ENCODE results near the gene ATP2B3.

The ATP2B3 gene

DNA sequence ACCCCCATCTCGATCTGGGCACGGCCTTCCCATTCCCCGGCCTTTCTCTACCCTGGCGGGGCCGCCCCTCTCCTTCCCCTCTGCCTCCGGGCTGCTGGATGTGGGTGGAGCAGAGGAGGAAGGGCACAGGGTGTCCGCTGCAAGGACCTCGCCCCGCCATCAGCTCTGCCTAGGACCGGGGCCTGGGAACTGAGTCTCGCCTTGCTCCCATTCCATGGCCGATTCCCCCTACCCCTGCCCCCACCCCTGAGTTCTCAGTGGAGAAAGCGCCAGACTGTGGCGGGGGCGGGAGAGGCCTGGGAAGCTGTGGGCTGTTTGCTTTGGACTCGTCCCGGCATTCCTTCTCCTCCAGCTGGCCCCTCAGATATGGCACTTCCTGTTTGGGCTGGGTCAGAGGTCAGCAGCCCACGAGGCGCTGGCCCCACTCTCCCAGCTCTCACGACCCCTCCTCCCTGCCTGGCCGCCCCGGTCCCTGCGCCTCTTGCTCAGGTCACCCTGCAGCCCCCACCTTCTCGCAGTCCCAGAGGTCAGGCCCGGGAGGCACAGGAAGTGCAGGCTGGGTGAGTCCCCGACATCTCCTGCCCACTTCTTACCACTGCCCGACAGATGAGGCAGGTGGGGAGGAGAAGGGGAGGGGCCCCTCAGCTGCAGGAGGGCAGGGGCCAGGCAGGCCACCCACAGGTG lies 29.1 kb upstream of the ATP2B3 start:
- peak; percentile 26 for DNase-seq (ENCODE audit: low read depth)

DNA sequence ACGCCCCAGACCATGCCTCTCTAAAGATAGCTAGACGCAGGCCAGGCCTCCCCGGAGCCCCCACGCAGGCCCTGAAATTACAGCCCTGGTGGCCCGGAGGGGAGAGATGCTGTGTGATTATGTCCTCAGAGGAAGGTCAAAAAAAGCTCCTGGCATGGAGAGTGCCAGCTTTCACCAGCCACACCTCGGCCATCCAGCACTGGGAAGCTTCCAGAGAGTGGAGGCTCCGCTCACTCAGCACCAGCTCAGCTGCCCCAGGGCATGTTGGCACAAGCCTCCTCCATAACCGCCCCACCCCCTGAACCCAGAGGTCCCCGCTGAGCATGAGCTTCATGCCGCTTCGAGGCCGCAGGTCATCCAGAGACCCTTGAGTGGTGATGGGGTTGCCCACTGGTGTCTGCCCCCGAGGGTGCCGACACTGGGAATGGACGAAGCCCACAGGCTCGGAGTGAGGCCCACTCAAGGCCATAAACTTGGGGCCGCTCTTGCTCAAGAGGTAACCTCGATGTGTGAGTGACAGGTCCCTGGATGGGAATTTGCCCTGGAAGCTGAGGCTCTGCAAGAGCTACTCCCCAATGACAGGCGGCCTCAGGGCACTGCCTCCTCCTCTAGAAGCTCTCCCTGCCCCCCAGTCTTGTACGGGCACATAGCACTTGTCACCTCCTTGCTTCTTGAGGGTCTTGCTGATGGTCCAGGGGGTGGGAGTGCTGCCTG lies 27.1 kb upstream of the ATP2B3 start:
- DNase-seq (ENCODE audit: low read depth) = no peak

DNA sequence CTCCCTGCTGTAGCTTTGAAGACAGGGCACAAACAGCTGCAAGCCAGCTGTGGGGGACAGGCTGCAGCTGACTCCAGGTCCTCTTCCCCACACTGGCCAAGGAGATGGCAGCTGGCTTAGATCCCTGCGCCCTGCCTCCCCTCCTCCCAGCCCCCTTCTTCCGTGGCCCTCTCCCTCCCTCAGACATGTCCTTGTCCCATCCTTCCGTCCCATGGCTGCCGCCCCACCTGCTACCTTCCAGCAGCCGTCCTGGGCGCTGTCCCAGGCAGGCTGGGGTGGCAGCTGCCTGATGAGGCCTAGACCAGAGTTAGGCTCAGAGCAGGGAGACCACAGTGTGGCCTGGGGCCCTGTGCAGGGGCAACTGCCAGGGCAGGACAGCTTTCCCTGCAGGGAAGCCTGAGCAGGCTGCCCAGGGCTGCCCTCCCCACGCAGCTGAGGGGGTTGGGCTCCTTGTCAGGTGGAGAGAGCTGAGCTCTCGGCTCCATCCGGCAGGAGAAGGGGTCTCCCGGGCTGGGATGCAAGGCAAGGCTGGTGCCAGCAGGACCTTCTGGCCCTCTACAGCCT lies 26.0 kb upstream of the ATP2B3 start:
- DNase-seq (ENCODE audit: low read depth) = no peak

DNA sequence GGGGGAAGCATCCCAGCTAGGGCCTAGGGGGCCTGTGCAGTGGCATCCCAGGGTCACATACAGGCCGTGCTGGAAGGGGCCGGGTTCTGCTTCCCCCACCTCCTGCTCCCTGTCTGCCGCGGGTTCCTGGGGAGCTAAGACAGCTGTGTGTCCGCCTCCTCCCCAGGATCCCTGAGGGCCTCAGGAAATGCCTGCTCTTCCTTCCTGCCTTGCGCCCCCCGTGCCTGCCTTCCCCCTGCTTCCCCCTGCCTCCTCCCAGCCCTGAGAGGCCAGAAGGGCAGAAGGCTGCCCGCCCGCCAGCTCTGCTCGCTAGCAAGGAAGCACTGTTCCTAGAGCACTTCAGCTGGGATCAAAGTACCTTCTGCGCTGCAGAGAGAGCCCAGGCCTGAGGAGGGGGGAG lies 25.5 kb upstream of the ATP2B3 start:
- no peak for DNase-seq (ENCODE audit: low read depth)

DNA sequence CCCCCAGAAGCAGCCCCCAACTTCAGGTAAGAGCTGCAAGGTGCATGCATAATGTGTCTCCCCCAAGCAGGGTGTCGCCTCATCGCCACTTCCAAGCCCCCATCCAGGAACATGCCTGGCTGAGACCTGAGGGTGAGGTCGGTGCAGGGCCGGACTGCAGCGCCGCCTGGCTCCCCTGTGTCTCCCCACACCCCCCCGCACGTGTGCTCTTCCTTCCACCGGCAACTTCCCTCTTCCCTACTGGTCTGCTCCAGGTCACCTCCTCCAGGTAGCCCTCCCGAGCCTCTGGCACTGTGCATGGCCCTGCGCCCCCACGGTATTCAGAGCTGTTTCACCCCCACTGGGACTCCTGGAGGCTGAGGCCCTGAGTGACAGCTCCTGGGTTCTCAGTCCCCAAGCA lies 24.9 kb upstream of the ATP2B3 start:
- DNase-seq (ENCODE audit: low read depth) = no peak

DNA sequence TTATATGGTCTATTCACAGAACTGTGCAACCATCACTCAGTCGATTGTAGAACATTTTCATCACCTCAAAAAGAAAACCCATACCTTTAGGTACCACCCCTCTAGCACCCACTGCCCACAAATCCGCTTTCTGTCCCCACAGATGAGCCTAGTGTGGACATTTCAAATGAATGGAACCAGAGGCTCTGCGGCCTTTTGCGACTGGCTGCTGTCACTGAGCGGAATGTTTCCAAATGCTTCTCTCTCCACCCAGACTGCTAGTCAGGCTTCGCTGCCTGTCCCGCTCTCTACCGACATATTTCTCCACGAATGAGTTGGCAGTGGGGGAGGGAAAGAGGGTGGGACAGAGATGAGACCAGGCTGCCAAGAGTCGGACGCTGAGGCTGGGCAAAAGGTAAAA lies 24.4 kb upstream of the ATP2B3 start:
- DNase-seq (ENCODE audit: low read depth) = no peak

DNA sequence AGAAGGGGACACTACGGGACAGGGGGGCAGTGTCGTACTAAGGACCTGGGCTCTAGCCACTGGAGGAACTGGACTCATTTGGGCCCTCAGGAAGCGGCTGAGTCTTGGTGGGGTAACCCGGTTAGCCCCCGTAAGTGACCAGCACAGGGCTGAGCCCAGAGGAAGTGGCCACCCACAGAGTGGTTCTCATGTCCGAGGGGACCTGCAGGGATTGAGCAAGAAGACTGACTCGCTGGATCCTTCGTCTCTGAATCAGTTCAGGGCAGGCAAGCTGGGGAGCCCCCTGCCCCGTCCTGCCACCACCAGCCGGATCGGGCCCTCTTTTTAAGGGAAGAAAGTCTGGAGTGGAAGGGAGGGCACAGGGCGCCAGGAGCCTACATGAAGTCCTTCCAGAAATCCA lies 23.4 kb upstream of the ATP2B3 start:
- DNase-seq (ENCODE audit: low read depth) = no peak

DNA sequence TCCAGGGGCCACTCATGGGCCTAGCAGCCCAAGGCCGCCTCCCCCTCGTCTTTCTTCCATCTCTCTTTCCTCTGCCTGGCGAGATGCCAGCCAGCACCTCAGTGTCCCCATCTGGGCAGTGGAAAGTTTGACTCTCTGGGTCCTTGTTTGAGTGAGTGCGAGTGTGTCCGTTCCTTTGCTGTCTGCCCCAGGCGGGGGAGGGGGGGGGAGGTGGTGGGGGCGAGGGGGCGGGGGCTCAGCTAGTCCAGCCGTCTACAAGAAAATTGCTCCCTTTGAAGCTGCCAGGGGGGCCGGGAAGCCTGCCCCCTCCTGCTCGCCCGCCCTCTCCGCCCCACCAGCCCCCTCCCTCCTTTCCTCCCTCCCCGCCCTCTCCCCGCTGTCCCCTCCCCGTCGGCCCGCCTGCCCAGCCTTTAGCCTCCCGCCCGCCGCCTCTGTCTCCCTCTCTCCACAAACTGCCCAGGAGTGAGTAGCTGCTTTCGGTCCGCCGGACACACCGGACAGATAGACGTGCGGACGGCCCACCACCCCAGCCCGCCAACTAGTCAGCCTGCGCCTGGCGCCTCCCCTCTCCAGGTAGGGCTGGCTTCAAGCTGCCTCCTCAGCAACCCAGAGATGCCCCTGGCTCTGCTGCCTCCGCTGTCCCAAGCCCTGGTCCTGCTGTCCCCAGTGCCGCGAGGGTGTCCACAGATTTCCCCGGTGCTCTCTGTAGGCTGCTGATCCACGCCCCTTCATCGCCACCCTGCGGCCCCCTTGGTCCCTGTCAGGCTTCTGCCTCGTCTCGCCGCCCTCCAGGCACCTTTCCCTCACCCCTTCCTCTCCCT lies 22.7 kb upstream of the ATP2B3 start, which contains the start of gene BGN:
BGN (plus strand) TSS at position 440 of the 821 bp plus-strand sequence. CDS start 9,652 bp downstream, outside the sequence.
- DNase-seq (ENCODE audit: low read depth) = no peak

DNA sequence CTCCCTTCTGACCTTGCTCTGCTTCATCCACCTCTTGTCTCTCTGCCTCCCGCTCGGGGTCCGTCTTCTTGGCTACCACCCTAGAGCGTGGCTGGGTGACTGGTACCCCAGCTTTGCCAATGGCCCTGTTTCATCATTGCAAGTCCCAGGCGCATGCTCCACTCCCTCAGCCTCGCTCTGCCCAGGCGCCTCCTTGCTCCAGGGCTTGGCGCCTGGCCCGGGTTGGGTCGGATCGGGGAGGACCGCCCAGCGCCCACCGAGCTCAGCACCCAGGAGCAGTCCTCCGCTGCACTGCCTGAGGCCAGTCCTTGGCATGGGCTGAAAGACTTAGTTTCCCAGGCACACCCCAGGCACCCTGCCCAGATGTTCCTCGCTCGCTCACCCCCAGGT lies 22.1 kb upstream of the ATP2B3 start:
- DNase-seq (ENCODE audit: low read depth) = no peak

DNA sequence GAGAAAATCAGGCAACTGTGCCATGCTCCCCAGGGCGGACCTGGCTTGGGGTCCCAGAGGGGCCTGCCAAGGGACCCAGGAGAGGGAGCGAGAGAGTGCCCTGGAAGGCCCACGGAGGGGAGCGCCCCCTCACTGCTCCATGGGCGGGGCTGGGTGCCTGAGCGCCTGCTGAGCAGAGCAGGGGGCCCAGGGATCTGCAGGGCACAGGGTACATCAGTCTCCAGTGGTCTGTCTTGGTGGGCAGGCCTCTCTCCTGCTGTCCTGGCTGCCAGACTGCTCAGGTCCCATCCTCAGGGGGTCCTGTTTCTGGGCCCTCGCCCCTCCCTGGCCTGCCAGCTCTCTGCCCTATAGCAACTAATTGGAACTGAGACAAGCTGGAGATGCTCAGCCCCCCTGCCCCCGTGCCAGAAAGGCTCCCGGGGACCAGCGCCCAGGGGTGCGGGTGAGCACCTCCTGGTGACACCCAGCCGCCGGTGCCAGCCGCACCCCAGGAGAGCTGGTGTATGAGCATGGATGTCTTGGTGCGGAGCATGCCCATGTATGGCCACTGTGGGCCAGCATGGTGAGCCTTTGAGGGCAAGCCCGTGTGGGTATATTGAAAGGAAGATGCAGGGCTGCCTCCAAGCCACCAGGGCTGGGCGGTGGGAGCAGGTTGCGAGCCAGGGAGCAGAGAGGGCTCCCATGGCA lies 21.4 kb upstream of the ATP2B3 start:
- DNase-seq (ENCODE audit: low read depth) = no peak

DNA sequence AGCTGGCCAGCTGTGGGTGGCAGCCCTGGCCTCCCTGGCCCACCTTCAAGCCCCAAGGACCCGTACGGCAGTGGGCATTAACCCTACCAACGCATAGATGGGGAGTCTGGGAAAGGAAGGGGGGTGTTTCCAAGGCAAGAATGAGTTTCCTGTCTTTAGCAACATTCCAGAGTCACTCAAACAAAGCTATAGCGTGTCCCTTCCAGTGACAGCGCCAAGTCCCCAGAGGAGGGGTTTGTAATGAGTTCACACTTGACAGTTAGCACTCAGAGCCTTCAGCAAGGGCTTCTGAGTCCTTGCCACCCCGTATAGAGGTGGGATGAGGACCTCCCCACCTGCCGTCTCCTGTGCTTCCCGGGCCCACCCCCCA lies 20.9 kb upstream of the ATP2B3 start:
- no peak for DNase-seq (ENCODE audit: low read depth)

DNA sequence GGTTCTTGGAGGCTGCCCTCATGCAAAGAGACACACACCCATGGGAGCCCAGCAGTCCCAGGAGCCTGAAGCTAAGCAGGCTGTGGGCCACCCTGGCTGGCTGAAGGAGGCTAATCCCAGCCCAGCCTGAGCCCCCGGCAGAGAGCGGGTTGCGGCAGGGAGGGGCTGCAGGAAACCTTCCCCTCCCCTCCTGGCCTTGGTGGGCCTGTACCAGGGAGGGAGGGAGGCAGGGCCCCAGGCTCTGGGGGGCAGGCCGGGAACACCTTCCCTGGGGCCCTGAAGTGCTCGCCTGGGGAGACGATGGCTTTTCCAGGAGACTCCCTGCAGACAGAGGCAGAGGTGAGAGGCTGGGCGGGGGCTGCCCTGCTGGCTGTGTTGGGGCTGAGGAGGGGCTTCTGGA lies 19.0 kb upstream of the ATP2B3 start:
- DNase-seq (ENCODE audit: low read depth) = no peak

DNA sequence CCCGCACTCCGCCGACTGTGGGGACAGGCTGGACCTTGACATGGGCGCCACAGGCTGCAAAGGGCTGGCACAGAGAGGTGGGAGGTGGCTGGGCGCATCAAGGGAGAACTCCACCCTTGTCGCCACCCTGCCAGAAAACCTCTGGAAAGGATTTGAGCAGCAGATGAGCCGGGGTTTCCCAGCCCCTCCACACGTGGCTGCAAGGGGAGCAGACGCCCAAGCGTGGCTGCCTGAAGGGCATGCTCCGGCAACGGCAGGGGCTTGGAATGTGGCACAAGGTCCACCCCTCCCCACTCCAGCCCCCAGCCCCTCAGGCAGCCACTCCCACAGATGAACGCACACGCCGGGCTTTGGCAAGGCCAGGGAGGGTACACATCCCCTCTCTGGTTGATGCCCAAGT lies 18.1 kb upstream of the ATP2B3 start:
- DNase-seq (ENCODE audit: low read depth) = no peak

DNA sequence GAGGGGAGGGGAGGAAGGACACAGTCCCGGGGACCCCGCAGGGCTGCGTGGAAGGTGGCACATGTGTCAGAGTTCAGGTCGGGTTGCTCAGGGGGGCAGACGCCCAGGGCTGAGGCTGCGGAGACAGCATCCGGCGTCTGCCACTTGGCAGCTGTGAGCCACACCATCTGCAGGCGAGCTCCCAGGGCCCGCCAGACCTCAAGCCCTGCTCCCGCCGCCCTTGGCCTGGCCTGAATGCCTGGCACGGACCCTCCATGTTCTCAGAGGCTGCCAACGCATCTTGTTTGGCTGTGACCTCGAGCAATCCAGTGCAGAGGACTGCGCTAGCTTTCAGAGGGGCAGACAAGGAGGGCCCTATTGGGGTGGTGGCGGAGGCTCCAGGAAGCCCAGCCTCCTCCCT lies 17.6 kb upstream of the ATP2B3 start:
- no peak for DNase-seq (ENCODE audit: low read depth)

DNA sequence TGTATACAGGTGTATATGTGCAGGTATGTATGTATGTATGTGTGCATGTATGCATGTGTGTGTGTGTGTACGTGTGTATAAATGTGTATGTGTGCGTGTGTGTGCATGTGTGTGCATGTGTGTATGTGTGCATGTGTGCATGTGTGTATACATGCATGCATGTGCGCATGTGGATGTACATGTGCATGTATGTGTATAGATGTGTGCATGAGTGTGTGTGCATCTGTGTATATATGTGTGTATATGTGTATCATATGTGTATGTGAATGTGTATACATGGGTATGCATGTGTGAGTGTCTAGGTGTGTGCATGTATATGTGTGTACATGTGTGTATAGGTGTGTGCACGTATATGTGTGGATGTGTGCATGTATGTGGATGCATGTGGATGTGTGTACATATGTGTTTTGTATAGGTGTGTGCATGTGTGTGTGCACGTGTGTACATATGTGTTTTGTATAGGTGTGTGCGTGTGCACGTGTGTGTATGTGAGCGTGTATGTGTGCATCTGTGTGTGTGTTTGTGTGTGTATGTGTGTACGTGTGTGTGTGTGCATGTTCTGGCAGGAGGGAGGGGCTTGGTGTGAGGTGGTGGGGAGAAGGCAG lies 16.7 kb upstream of the ATP2B3 start:
- DNase-seq (ENCODE audit: low read depth) = no peak

DNA sequence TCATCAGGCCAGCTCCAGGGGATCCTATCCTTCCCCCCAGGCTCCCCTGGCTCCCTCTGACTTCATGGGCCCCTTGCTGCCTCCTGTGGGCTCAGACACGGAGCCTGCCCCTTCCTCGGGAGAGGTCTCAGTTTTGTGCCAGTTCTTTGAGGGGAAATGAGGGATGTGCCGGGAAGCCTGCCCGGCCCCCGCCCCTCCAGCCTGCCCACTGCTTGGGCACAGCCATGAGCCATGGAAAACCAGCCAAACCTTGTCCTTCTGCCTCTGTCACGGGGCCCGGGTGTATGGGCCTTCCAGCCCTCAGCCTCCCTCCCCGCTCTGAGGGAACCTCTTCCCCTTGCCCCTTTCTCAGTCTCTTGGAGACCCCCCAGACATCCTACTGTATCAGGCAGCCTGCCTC lies 15.9 kb upstream of the ATP2B3 start:
- DNase-seq (ENCODE audit: low read depth) = no peak

DNA sequence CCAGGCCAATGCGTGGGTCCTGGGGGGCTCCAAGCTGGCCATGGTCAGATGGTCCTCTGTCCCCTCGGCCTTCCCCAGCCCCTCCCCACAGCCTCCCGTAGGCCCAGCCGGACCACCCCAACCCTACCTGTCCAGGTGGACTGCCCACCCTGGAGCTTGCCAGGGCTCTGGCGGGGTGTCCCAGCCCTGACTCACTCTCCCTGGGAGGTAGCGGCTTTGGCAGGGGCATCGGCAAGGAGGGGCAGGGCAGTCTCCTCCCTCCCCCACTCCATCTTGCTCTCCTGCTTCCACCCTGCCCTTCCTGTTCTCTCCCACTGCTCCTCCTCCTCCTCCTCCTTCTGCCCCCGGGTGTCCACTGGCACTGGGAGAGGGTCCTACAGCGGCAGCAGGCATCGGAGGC lies 15.3 kb upstream of the ATP2B3 start:
- DNase-seq (ENCODE audit: low read depth) = no peak

DNA sequence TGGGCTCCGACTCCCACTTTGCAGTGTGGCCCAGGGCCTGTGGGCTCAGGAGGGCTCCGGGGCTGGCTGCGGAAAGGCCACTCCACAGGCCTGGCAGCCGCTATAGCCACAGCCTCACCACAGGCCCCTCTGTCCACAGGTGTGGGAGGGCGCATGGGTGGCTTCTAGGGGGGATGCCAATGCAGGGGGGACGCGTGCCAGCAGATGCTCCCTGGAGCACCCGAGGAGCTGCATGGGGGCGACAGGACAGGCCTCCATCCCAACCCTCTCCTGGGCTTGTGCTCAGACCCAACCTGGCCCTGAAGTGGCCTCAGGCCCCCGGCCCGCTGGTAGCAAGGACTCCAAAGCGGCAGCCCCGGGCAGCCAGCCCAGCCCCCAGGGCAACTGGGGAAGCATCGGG lies 14.6 kb upstream of the ATP2B3 start:
- DNase-seq (ENCODE audit: low read depth) = no peak

DNA sequence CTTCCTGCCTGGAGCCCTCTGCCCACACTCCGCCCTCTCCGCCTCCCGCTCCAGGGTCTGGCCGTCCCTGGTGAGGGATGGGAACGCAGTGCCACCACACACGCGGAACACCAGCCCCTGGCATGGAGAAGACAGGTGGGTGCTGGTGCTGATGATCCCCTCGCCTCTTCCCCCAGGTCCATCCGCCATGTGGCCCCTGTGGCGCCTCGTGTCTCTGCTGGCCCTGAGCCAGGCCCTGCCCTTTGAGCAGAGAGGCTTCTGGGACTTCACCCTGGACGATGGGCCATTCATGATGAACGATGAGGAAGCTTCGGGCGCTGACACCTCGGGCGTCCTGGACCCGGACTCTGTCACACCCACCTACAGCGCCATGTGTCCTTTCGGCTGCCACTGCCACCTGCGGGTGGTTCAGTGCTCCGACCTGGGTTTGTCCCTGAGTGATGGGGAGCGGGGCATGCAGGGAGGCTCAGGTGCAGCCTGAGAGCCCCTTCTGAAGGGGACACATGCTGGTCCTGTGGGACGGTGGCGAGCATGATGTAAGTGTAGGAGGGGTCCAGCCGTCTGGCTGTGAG lies 12.9 kb upstream of the ATP2B3 start:
- no peak for DNase-seq (ENCODE audit: low read depth)

DNA sequence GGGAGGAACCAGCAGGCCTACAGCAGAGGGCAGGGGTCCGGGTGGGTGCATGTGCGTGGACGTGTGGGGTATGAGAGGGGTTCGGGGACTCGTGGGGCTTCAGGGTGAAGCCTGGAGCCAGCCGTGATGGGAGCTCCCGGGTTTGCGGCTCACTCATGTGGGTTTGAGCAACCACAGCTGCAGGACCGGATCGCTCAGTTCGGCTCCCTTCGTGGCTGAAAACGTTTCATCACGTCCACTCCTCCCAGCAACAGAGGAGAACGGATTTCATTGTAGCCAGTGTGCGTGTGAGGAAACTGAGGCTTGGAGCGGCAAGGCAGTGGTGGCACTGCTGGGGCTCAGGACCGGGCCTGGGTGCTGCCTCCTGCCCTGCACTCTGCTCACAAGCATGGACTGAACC lies 12.1 kb upstream of the ATP2B3 start:
- no peak for DNase-seq (ENCODE audit: low read depth)

DNA sequence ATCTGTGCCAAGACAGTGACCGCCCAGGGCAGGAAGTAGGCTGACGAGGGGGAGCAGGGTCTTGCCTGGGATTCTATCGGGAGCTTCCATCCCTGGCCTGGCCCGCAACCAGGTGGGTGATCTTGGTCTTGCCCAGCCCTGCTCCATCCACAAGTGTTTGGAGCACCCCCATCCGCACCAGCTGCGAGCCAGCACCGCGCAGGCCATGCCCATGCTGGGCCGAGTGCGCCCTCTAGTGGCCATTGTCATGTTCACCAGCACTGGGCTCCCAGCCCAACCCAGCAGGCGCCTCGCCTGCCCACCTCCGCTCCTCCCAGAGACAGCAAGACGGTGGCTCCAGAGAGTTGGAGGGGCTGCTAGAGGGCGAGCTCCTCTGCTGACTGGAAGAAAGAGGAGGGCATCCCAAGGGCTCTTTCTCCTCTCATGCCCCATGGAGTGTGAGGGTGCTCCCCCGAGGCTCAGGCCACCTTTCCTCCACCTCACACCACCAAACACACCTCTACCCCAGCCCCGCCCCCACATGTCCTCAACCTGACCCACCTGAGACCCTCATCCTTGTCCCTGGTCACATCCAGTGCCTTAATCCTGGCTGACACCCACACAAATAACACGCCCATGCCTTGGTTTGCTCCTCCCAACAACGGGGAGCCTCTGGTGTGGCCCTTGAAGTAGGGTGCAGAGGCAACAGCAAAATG lies 9.8 kb upstream of the ATP2B3 start:
- DNase-seq (ENCODE audit: low read depth) = peak; percentile 39

All from amniotic epithelial cell (primary cell).